Stimulated activated CD4-positive, alpha-beta T cell treated with anti-CD3 and anti-CD28 coated beads, Interleukin-2, amount 100 ng/mL, for 4 hours (primary cell): ENCODE measurements around the gene TNRC6B.
"Not testable (repeated sequence)": the region's sequence is repeated elsewhere in the genome, so short reads cannot be mapped to it uniquely, and the experiment has no call there.

Source experiments
- DNase-seq: peaks from one replicate; pipeline ENCODE4 v3.0.0-alpha.2; 2020; ENCODE audit warnings: low read depth

Gene TNRC6B

GRCh38 chr22:40289991-40290459 lies 112.3 kb downstream of the TNRC6B start:
- peak; percentile 59 for DNase-seq

- DNase-seq = no peak
Observed at GRCh38 chr22:40290516-40290915, 112.8 kb downstream of the TNRC6B start.

GRCh38 chr22:40294696-40295095 lies 117.0 kb downstream of the TNRC6B start:
- DNase-seq = no peak

GRCh38 chr22:40300316-40300715 lies 122.6 kb downstream of the TNRC6B start:
- no peak for DNase-seq

GRCh38 chr22:40300884-40301672 lies 123.4 kb downstream of the TNRC6B start:
- DNase-seq = no peak

- DNase-seq = no peak
Observed at GRCh38 chr22:40302149-40302548, 124.4 kb downstream of the TNRC6B start.

GRCh38 chr22:40305625-40306024 lies 127.9 kb downstream of the TNRC6B start:
- DNase-seq = no peak

- no peak for DNase-seq
Observed at GRCh38 chr22:40308999-40309573, 131.4 kb downstream of the TNRC6B start.

GRCh38 chr22:40309631-40310030 lies 131.9 kb downstream of the TNRC6B start:
- no peak for DNase-seq

- DNase-seq = no peak
Observed at GRCh38 chr22:40310081-40310767, 132.5 kb downstream of the TNRC6B start.

- DNase-seq = no peak
Observed at GRCh38 chr22:40310768-40311120, 133.0 kb downstream of the TNRC6B start.

- not testable (repeated sequence) for DNase-seq
Observed at GRCh38 chr22:40311646-40312045, 133.9 kb downstream of the TNRC6B start.

- no peak for DNase-seq
Observed at GRCh38 chr22:40312050-40312449, 134.3 kb downstream of the TNRC6B start.

- no peak for DNase-seq
Observed at GRCh38 chr22:40313007-40313406, 135.3 kb downstream of the TNRC6B start.

GRCh38 chr22:40314041-40314440 lies 136.3 kb downstream of the TNRC6B start:
- DNase-seq = no peak

GRCh38 chr22:40320687-40321086 lies 143.0 kb downstream of the TNRC6B start:
- DNase-seq = no peak

GRCh38 chr22:40322021-40322420 lies 144.3 kb downstream of the TNRC6B start:
- no peak for DNase-seq

- DNase-seq = no peak
Observed at GRCh38 chr22:40322818-40323447, 145.2 kb downstream of the TNRC6B start.

GRCh38 chr22:40323681-40324171 lies 146.0 kb downstream of the TNRC6B start:
- no peak for DNase-seq

GRCh38 chr22:40324468-40325305 lies 147.0 kb downstream of the TNRC6B start:
- no peak for DNase-seq

- DNase-seq = peak; percentile 61
Observed at GRCh38 chr22:40325315-40325714, 147.6 kb downstream of the TNRC6B start.
